Smooth muscle cell (in vitro differentiated cells): Measurements from ENCODE around the gene MMP23B. TPM values are rescaled to one million over a fixed set of nuclear protein-coding genes. Genes with fewer than 3 reads are reported as not detected.

Experiments
- DNase-seq: peaks from one replicate; lab custom pipeline; 2025; ENCODE audit not compliant: unreplicated experiment; lab: John Stamatoyannopoulos, UW
- H2AFZ ChIP-seq: fragments of 200-600 bp; sonication (generic); 2 replicates; pipeline ENCODE4 v1.6.0; 2016; ENCODE audit warnings: antibody characterized with exemption, low read depth, mild to moderate bottlenecking
- H3F3A ChIP-seq: fragments of 200-600 bp; sonication (generic); 2 replicates; pipeline ENCODE4 v1.6.0; 2017; ENCODE audit warnings: antibody characterized with exemption, low read depth
- H3K27ac ChIP-seq: fragments of 200-600 bp; sonication (generic); 2 replicates; pipeline ENCODE4 v1.5.1; 2016; ENCODE audit warnings: low read depth, mild to moderate bottlenecking
- H3K27me3 ChIP-seq: fragments of 200-600 bp; sonication (generic); 2 replicates; pipeline ENCODE4 v1.6.1; 2016; ENCODE audit warnings: low read depth, mild to moderate bottlenecking
- H3K36me3 ChIP-seq: fragments of 200-600 bp; sonication (generic); 2 replicates; pipeline ENCODE4 v1.5.1; 2016; ENCODE audit warnings: low read depth
- H3K4me1 ChIP-seq: fragments of 200-600 bp; sonication (generic); 2 replicates; pipeline ENCODE4 v1.5.1; 2016; ENCODE audit warnings: low read depth
- H3K4me2 ChIP-seq: fragments of 200-600 bp; sonication (generic); 2 replicates; pipeline ENCODE4 v1.6.0; 2016; ENCODE audit warnings: mild to moderate bottlenecking
- H3K4me3 ChIP-seq: fragments of 200-600 bp; sonication (generic); 2 replicates; pipeline ENCODE4 v1.5.1; 2016; ENCODE audit warnings: mild to moderate bottlenecking
- H3K79me2 ChIP-seq: fragments of 200-600 bp; sonication (generic); 2 replicates; pipeline ENCODE4 v1.6.0; 2016; ENCODE audit warnings: low read depth, mild to moderate bottlenecking
- H3K9ac ChIP-seq: fragments of 200-600 bp; sonication (generic); 2 replicates; pipeline ENCODE4 v1.6.0; 2016; ENCODE audit warnings: low read depth
- H3K9me3 ChIP-seq: fragments of 200-600 bp; sonication (generic); replicated peaks from 2 replicates; pipeline ENCODE4 v1.5.1; 2016; ENCODE audit warnings: low read depth
- H4K20me1 ChIP-seq: fragments of 200-600 bp; sonication (generic); 2 replicates; pipeline ENCODE4 v1.6.0; 2016; ENCODE audit warnings: low read depth
- WGBS: methylation state at CpG from one replicate; pipeline ENCODE4 v1.1.7; 2016; ENCODE audit warnings: low lambda C conversion rate; 5-methylcytosine and 5-hydroxymethylcytosine counted together
- polyA plus RNA-seq: library from polyadenylated mRNA; unstranded; fragments of >200 nt; fragmentation: Nextera tagmentation; extraction: Ambion mirVana; gene quantifications from 2 replicates; pipeline ENCODE4 v1.2.1, GENCODE V29; 2016
- total RNA-seq: library from RNA; depleted of rRNA; stranded (reverse); fragments of >200 nt; gene quantifications from 2 replicates; pipeline ENCODE4 v1.2.3, GENCODE V29; 2014
- TF ChIP-seq, protein P1 (sequence below): fragments of 200-600 bp; sonication (generic); IDR thresholded peaks from 2 replicates; pipeline ENCODE4 v1.5.1; 2017; ENCODE audit warnings: borderline replicate concordance, mild to moderate bottlenecking, antibody characterized with exemption; ENCODE audit not compliant: insufficient read depth, poor library complexity, severe bottlenecking

The MMP23B gene
- total and polyA plus RNA-seq, 2 experiments from 2014 or later: 81.7 to 218 TPM

DNA sequence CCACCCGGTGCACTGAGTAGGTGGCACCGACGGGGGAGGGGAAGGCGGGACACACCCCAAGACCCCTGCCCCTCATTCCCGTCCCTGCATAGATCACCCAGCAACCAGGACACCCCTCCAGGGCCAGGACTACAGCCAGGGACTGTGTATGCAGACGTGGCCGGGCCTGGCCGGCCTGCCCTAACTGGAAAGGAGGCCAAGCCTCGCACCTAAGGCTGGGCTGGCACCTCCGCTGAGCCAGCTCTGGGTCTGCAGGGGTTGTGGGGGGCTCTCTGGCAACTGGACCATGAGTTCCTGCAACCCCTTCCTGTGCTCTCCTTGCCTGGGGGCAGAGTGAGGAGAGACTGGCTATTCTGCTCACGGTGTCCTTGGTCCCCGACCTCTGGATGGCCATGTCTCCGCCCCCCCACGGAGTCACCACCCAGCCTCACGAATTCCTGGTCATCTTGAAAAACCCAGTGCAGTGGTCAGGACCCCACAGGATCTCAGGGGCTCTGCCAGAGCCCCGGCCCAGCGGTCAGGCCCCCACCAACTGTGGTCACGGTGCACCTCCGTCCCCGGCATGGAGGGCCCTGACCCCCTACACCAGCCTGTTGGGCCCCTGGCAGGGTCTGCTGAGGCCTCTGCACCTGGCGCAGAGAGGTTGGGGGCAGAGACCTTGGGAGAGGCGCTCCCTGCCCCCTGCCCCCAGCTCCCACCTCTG lies 31.0 kb upstream of the MMP23B start:
- Histone ChIP-seq H3K9ac (no peak overlapping the region), H2AFZ (no peak overlapping the region)
- WGBS: 79% methylated on average over 18 of the region's 22 CpGs

DNA sequence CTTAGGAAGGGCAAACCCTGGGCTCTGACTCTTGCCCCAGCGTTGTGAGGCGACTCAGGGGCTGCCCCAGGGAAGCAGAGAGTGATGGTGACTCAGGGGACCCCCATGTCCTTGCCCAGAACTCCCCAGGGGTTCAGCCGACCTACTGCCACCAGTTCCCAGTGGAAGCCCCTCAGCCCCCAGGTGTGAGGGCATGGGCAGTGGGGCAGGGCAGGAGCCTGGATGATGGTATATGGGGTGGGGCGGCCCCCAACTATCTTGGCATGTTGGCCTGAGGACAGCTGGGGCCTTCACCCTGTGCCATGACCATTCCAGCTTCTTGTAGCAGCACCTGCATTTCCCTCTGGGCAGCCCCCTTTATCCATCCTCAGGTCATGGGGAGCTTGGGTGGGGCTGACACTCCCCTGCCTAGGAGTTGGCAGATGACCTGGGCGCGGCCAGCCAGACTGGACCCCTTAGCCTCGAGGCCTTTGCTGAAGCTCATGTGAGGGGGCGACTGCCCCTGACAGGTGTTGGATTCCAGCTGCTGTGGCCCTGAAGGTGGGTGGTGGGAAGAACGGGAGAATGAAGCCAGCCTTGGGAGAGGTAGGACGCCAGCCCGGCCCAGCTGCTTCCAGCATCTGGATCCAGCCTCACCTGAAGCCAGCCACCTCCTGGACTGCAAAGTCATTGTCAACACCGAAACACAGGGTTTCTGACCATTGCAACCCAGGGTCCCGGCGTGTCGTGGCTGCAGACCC lies 30.2 kb upstream of the MMP23B start:
- Histone ChIP-seq H3K79me2 (no peaks in the 10 kb centered on the region), H3K27ac (no peak overlapping the region), H3K9me3 (no peaks in the 10 kb centered on the region), H2AFZ (no peak overlapping the region), H3K9ac (no peak overlapping the region), H3K4me3 (no peak overlapping the region), H3K4me1 (no peaks in the 10 kb centered on the region), H3K4me2 (no peak overlapping the region), H3F3A (no peaks in the 10 kb centered on the region), H3K27me3 (peaks cover 43% of the 10 kb centered on the region), H4K20me1 (no peaks in the 10 kb centered on the region), H3K36me3 (no peaks in the 10 kb centered on the region)
- 88% methylated on average over 15 of the region's 15 CpGs for WGBS
- no peak for DNase-seq
- TF ChIP-seq, protein P1, sequence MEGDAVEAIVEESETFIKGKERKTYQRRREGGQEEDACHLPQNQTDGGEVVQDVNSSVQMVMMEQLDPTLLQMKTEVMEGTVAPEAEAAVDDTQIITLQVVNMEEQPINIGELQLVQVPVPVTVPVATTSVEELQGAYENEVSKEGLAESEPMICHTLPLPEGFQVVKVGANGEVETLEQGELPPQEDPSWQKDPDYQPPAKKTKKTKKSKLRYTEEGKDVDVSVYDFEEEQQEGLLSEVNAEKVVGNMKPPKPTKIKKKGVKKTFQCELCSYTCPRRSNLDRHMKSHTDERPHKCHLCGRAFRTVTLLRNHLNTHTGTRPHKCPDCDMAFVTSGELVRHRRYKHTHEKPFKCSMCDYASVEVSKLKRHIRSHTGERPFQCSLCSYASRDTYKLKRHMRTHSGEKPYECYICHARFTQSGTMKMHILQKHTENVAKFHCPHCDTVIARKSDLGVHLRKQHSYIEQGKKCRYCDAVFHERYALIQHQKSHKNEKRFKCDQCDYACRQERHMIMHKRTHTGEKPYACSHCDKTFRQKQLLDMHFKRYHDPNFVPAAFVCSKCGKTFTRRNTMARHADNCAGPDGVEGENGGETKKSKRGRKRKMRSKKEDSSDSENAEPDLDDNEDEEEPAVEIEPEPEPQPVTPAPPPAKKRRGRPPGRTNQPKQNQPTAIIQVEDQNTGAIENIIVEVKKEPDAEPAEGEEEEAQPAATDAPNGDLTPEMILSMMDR: no peak

More for the DNA sequence above, 31.0 kb upstream of the MMP23B start:
- peak overlapping the region; percentile 46 for H3K4me3 ChIP-seq
- H3K36me3 ChIP-seq: no peaks in the 10 kb centered on the region
- no peak for DNase-seq
- peaks cover 50% of the 10 kb centered on the region for H3K27me3 ChIP-seq
- no peaks in the 10 kb centered on the region for H3F3A ChIP-seq
- no peaks in the 10 kb centered on the region for H3K9me3 ChIP-seq
- H3K4me1 ChIP-seq: no peaks in the 10 kb centered on the region
- peak overlapping the region; percentile 89 for H3K4me2 ChIP-seq
- TF ChIP-seq, protein P1: no peak
- H4K20me1 ChIP-seq: no peaks in the 10 kb centered on the region
- no peaks in the 10 kb centered on the region for H3K79me2 ChIP-seq
- H3K27ac ChIP-seq: no peak overlapping the region

DNA sequence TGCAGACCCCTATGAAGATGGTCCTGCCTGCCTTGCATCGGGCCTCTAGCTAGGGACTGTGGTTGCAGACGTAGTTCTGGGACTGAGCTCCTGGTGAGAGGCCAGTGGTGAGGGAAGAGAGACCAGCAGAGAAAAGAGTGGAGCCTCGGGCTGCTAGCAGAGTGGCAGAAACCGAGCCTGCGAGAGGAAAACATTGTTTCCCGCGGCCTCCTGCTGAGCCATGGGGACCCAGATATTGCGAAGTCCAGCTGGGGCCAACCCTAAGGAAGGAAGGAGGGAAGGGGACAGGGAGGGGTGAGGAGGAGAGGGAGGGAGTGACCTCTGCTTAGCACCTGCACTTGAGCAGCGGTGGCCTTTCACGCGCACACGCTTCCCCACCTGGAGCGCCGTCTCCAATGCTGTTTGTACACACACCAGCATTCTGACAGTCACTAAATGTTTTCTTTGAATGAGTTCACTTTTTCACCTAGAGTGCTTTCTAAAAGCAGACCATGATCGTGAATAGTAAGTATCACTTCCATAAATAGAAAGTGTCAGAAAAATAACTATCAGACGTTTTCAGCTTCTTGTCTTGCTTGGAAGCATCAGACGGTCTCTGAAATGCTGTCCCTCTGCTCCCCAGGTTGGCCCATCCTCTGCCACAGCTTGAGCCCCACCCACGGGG lies 29.5 kb upstream of the MMP23B start:
- H2AFZ ChIP-seq: no peak overlapping the region
- 79% methylated on average over 18 of the region's 18 CpGs for WGBS
- H3K36me3 ChIP-seq: no peaks in the 10 kb centered on the region
- H3K9me3 ChIP-seq: no peaks in the 10 kb centered on the region
- H3K27ac ChIP-seq: no peak overlapping the region
- no peak overlapping the region for H3K4me3 ChIP-seq
- no peaks in the 10 kb centered on the region for H4K20me1 ChIP-seq
- no peaks in the 10 kb centered on the region for H3K79me2 ChIP-seq
- no peaks in the 10 kb centered on the region for H3F3A ChIP-seq
- no peak for DNase-seq
- peaks cover 39% of the 10 kb centered on the region for H3K27me3 ChIP-seq
- no peaks in the 10 kb centered on the region for H3K4me1 ChIP-seq
- H3K9ac ChIP-seq: no peak overlapping the region
- H3K4me2 ChIP-seq: no peak overlapping the region
- TF ChIP-seq, protein P1: no peak
